NT2/D1 (cell line): ENCODE results near the gene SPTBN2.
A peak's percentile ranks its signal among the peaks of the same experiment; 100 is the strongest.

ENCODE experiments used
- DNase-seq: peaks from one replicate; pipeline ENCODE4 v3.0.0-alpha.2; 2011; ENCODE audit warnings: low read depth, low spot score
- H3K27me3 ChIP-seq: 2 replicates; pipeline ENCODE4 v1.6.0; 2011; ENCODE audit warnings: mild to moderate bottlenecking; ENCODE audit not compliant: insufficient read length, insufficient read depth
- H3K36me3 ChIP-seq: 2 replicates; pipeline ENCODE4 v1.6.1; 2011; ENCODE audit warnings: mild to moderate bottlenecking, low read length, mixed read lengths; ENCODE audit not compliant: insufficient read depth, insufficient read length
- H3K4me1 ChIP-seq: 2 replicates; pipeline ENCODE4 v1.5.1; 2011; ENCODE audit not compliant: insufficient read depth, insufficient read length
- H3K4me3 ChIP-seq: 2 replicates; pipeline ENCODE4 v1.5.1; 2011; ENCODE audit warnings: low read depth; ENCODE audit not compliant: insufficient read length
- H3K9ac ChIP-seq: 2 replicates; pipeline ENCODE4 v1.6.0; 2011; ENCODE audit warnings: low read depth; ENCODE audit not compliant: insufficient read length
- H3K9me3 ChIP-seq: 2 replicates; pipeline ENCODE4 v1.5.1; 2011; ENCODE audit warnings: mild to moderate bottlenecking, low read length; ENCODE audit not compliant: insufficient read depth
- SUZ12 ChIP-seq: IDR thresholded peaks from 2 replicates; pipeline ENCODE4 v1.6.1; 2011; ENCODE audit not compliant: insufficient read length, insufficient read depth; ENCODE audit errors: extremely low read depth
- YY1 ChIP-seq: IDR thresholded peaks from 2 replicates; pipeline ENCODE4 v1.6.1; 2011; ENCODE audit not compliant: insufficient read length, insufficient read depth
- ZNF274 ChIP-seq: IDR thresholded peaks from 2 replicates; pipeline ENCODE4 v1.6.1; 2011; ENCODE audit warnings: mild to moderate bottlenecking, low read depth, low read length

Gene SPTBN2

DNA sequence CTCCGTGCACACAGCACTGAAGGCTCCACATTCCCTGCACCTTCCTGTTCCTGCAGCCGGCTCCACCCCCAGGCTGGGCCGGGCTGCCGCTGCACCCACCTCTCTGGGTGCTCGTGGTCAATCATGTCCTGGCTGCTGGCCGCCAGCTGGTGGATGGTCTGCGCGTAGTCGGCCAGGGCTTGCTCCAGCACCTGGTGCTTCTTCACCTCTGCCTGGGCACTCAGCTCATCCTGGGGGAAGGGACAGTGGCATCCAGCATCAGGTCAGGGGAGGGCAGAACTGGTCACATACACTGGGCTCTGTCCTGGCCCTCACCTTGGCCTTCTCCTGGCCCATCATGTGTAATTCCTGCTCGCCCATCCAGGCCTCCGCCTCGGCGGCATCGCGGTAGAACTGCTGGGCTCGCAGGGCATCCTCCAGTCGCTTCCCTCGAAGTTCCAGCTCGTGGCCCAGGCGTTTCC lies 36.1 kb downstream of the SPTBN2 start:
- Histone ChIP-seq H3K4me3 (no peak overlapping the region), H3K9ac (no peak overlapping the region), H3K4me1 (peaks cover 6% of the 10 kb centered on the region), H3K27me3 (no peaks in the 10 kb centered on the region), H3K9me3 (no peaks in the 10 kb centered on the region), H3K36me3 (peaks cover 87% of the 10 kb centered on the region)
- no peak for DNase-seq
- no peak for TF ChIP-seq ZNF274

DNA sequence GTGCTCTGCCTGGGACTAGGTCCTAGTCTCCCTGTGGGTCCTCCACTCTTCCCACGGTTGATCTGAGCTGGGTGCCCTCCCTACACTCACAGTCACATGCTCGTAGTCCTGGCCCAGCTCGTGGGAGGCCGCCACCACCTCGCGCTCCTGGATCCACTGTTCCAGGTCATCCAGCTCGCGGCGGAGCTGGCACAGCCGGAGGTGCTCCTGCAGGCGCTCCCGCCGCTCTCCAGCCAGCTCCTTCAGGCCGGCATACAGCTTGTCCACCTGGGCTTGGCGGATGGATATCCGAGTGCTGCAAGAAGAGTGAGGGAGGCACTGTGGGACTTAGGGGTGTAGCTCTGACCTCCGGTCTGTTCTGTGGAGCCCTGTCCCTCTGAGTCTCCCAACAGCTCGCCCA lies 36.6 kb downstream of the SPTBN2 start:
- Histone ChIP-seq H3K27me3 (no peaks in the 10 kb centered on the region), H3K4me1 (peaks cover 7% of the 10 kb centered on the region), H3K36me3 (peaks cover 87% of the 10 kb centered on the region), H3K9ac (no peak overlapping the region), H3K9me3 (no peaks in the 10 kb centered on the region), H3K4me3 (no peak overlapping the region)
- DNase-seq, result no peak
- TF ChIP-seq SUZ12, result no peak
- no peak for TF ChIP-seq ZNF274
- TF ChIP-seq YY1, result no peak

DNA sequence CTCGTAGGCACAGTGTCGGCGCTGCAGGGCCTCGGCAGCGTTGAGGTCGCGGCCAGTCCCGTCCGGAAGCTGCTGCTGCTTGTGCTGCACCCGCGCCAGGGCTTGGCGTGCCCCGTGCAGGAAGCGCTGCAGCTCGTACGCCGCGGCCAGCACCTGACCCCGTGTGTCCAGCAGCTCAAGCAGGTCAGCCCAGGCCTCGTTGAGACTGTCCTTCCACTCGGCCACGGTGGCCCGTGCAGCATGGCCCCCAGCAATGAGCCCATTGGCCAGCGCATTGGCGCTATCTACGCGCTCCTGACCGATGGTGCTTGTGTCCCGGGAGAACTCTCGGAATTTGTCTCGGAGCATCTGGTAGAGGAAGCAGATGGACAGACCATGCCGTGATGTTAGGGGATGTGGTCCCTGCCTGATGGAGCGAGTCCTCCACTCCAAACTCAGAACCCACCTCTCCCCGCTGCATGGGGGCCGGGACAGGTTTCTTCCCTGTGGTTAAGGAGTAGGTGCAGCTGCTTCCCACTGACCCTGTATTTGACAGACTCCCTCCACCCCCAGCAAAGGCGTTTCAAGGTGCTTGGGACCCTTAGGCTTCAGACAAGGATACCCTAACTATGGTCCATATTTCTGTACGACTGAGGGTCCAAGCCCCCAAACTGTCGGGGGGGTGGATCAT lies 37.6 kb downstream of the SPTBN2 start:
- Histone ChIP-seq H3K4me3 (no peak overlapping the region), H3K4me1 (peaks cover 7% of the 10 kb centered on the region), H3K36me3 (peaks cover 87% of the 10 kb centered on the region), H3K27me3 (no peaks in the 10 kb centered on the region), H3K9ac (no peak overlapping the region), H3K9me3 (no peaks in the 10 kb centered on the region)
- DNase-seq, result no peak
- no peak for TF ChIP-seq SUZ12

DNA sequence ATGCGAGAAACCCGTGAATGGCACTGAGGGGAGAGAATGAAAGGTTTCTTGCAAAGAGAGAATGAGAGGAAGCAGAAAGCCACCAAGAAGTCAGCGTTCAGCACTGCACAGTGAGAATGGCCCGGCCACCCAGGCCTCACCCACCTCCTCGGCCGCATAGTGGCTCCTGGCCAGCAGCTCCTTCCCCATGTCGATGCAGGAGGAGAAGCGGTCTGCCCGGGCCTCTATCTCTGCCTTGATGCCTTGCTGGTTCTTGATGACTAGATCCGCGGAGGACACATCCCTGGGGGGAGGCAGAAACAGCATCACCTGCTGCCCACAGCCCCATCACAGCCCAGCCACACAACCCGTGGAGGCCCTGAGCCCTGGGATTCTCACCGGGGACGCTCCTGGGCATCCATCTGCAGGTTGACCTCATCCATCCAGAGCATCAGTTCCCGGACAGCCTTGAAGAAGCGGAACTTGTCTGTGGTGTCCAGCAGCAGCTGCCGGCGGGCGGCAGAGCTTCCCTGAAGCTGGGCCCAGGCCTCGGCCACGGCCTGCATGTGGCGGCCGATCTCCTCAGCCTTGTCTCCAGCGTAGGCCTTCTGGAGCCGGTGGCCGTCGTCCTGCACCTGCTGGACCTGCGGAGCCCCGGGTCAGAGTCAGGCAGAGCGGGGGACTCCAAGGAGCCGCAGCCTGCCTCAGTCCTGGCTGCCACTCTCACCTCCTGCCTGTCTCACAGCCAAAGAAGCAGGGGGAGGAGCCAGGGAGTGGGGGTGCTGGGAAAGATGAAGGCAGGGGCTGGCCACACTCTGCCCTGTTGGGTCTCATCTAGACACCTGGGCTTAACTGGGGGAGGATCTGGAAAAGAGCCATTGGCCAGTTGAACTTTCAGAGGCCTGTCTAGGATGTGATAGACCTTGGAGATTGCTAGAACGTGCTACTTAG lies 39.1 kb downstream of the SPTBN2 start:
- Histone ChIP-seq H3K27me3 (no peaks in the 10 kb centered on the region), H3K9me3 (no peaks in the 10 kb centered on the region), H3K36me3 (peaks cover 91% of the 10 kb centered on the region), H3K4me3 (no peak overlapping the region), H3K9ac (no peak overlapping the region), H3K4me1 (peaks cover 16% of the 10 kb centered on the region)
- no peak for DNase-seq
- TF ChIP-seq ZNF274, result no peak
- no peak for TF ChIP-seq YY1
- TF ChIP-seq SUZ12, result no peak

DNA sequence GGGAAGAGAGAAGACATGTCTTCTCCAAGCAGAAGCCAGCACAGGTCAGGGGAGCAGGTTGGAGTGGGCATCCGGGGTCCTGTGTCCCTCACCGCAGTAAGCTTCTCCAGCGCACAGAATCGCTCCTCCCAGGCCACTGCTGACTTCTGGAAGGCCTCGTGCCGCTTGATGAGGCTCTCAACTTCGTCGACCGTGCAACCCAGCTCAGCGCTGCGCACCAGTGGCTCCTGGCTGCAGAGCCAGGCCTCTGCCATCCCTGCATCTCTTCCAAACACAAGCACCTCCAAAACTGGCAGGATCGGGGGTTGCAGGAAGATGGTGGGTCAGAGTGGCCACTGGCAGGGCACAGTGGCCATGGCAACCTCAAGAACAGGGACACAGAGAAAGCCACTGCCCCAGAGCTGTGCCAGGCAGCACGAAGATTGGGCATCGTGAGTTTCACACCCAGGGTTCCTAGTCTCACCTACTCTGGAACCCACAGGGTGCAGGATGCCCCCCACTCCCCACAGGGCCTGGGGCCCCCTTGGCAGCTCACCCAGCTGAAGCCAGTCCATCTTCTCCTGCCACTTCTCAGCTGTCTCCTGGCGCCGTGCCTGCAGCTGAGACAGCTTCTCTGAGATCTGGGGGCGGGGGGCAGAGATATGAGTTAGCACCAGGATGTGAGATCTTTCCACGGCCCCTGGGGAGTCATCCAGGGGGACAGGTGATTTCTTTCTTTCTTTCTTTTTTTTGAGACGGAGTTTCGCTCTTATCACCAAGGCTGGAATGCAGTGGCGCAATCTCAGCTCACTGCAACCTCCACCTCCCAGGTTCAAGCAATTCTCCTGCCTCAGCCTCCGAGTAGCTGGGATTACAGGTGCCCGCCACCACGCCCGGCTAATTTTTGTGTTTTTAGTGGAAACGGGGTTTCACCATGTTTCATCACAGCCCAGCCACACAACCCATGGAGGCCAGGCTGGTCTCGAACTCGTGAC lies 40.2 kb downstream of the SPTBN2 start:
- H3K36me3 ChIP-seq, result peaks cover 95% of the 10 kb centered on the region
- H3K9me3 ChIP-seq, result no peaks in the 10 kb centered on the region
- TF ChIP-seq SUZ12 (no peak), YY1 (no peak), ZNF274 (no peak)
- peaks cover 17% of the 10 kb centered on the region for H3K4me1 ChIP-seq
- peak overlapping the region; percentile 47 for H3K9ac ChIP-seq
- no peak for DNase-seq
- H3K27me3 ChIP-seq, result no peaks in the 10 kb centered on the region
- no peak overlapping the region for H3K4me3 ChIP-seq

DNA sequence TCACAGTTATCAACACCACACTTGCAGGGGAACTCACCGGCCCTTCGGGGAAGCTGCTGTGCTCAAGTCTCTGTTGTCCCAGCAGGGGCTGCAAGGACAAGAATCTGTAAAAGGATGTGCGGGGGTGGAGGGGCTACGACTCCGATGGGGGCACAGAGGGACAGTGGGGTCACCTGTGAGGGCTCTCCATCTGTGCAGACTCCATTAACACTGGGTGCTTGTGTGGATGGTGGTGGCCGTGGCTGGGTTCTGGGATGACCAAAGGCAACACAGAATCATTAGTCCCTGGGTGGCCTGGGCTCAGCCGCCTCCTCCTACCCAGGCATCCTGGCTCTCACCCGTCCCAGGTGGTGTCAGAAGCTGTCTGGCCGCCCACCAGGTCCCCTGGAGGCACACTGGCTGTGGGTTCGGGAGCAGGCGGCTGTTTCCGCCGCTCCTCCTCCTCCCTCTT lies 41.2 kb downstream of the SPTBN2 start:
- H3K9ac ChIP-seq, result no peak overlapping the region
- no peak for DNase-seq
- peaks cover 91% of the 10 kb centered on the region for H3K36me3 ChIP-seq
- no peak overlapping the region for H3K4me3 ChIP-seq
- no peaks in the 10 kb centered on the region for H3K9me3 ChIP-seq
- H3K4me1 ChIP-seq, result peaks cover 19% of the 10 kb centered on the region
- no peaks in the 10 kb centered on the region for H3K27me3 ChIP-seq
- TF ChIP-seq YY1 (no peak), ZNF274 (no peak), SUZ12 (no peak)
